ENCODE data around the gene SYCP3.

The SYCP3 gene

DNA sequence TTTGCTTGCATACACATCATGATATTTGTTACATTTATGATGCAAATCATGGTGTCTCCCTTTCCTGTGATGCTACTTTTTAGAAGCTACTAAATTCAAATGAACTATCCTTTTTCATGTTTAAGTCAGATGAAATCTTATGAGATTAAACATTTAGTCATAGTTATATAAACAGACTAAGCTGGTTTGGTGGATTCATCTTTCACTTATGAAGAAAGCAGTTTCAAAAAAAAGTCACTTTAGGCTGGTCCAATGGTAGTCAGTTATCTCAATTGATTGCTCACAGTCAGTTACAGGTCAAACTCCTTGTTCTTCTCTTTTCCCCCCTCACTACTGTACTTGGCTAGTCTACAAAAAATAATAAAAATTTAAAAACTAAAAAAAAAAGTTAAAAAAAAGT is 19.7 kb downstream of the SYCP3 start:
- no peak overlapping the region for H3K4me3 ChIP-seq (ENCODE audit: low read depth, low read length)
- TF ChIP-seq, protein P1, sequence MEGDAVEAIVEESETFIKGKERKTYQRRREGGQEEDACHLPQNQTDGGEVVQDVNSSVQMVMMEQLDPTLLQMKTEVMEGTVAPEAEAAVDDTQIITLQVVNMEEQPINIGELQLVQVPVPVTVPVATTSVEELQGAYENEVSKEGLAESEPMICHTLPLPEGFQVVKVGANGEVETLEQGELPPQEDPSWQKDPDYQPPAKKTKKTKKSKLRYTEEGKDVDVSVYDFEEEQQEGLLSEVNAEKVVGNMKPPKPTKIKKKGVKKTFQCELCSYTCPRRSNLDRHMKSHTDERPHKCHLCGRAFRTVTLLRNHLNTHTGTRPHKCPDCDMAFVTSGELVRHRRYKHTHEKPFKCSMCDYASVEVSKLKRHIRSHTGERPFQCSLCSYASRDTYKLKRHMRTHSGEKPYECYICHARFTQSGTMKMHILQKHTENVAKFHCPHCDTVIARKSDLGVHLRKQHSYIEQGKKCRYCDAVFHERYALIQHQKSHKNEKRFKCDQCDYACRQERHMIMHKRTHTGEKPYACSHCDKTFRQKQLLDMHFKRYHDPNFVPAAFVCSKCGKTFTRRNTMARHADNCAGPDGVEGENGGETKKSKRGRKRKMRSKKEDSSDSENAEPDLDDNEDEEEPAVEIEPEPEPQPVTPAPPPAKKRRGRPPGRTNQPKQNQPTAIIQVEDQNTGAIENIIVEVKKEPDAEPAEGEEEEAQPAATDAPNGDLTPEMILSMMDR (IDR thresholded peaks at IDR 0.05; ENCODE audit: low read depth, low read length, missing control alignments), result no peak
- DNase-seq (ENCODE audit: low read depth), result no peak

DNA sequence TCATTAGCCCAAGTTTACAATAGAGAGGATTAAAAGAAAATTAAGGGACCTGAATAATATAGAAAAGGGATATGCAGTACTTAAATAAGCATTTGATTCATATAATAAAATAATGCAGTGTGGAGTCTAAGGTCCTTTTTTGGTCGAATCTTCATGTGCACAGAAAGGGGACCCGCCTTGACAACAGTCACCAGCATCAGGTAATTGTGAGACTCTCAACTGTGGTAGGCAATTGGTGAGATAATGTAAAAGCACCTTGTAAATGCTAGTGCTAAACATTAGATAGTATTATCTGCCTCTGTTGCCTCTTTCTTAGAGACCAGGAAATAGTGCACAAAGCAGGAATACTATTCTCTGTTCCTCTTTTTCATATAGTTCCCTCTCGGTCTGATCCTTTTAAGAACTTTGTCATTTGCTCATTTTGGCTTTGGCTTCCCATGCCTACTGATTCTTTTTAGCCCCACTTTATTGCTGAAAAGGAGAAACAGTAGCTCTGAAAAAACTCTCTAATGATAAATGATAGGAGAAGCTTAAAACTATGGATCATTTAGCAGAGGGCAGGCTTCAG is 24.3 kb downstream of the SYCP3 start:
- TF ChIP-seq, protein P1 (IDR thresholded peaks at IDR 0.05; ENCODE audit: low read depth, low read length, missing control alignments), result no peak
- no peak for DNase-seq (ENCODE audit: low read depth)
- no peak overlapping the region for H3K4me3 ChIP-seq (ENCODE audit: low read depth, low read length)

DNA sequence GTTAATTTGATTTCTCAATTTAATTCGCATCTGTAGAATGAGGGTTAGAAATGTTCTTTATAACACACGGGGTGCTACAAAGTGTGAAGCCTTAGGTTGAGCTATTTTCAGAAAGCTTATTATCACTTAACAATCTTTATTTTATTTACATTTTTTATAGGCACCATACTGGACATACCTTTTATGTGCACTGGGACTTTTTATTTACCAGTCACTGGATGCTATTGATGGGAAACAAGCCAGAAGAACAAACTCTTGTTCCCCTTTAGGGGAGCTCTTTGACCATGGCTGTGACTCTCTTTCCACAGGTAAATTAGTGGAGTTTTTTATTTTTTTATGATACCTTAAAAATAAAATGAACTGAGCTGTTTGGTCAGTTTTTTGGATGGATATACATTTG is 25.3 kb downstream of the SYCP3 start:
- no peak for DNase-seq (ENCODE audit: low read depth)
- TF ChIP-seq, protein P1 (IDR thresholded peaks at IDR 0.05; ENCODE audit: low read depth, low read length, missing control alignments), result no peak
- no peak overlapping the region for H3K4me3 ChIP-seq (ENCODE audit: low read depth, low read length)

DNA sequence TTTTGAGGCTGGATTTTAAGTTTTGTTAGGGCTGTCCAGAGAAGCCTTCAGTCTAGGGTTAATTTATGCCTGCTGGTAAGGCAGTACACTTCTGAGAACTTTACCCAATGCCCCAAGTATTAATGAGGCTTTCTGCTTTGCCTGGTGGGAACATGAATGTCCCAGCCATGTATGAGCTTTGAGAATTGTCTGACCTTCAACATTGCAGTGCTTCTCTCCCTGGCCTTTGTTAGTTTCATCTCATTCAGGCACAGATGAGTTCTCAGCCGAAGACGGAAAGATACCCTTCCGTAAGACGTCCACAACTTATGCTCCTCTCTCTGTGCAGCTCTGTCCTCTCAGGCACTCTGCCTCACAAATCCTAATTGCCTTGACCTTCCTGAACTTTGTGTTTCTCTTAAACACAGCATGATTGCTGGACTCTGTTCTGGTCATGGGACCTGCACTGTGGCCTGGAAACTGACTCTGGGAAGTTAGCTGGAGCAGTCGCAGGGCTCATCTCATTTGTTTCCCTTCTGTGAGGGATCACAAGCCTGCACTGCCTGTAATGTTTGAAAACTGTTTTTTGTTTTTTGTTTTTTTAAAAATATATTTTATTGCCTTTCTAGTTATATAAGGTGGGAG is 26.1 kb downstream of the SYCP3 start:
- TF ChIP-seq, protein P1 (IDR thresholded peaks at IDR 0.05; ENCODE audit: low read depth, low read length, missing control alignments), result no peak
- no peak for DNase-seq (ENCODE audit: low read depth)
- H3K4me3 ChIP-seq (ENCODE audit: low read depth, low read length), result no peak overlapping the region

DNA sequence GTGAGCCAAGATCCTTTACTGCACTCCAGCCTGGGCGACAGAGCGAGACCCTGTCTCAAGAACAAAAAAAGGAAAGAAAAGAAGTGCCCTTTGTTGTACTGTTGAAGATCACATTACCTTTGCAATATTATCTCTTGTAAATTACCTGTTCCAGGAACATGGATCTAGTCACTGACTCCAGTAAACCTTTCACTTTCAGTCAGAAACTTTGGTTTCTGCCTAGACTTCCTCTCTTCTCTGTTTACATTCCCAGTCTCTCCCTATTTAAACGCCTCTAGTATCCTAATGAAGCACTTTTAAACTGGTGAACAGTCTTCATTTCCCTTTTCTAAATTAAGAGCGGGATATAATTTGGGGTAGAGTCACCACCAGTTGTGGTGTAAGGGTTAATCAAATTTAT is 29.0 kb downstream of the SYCP3 start:
- TF ChIP-seq, protein P1 (IDR thresholded peaks at IDR 0.05; ENCODE audit: low read depth, low read length, missing control alignments), result no peak
- DNase-seq (ENCODE audit: low read depth), result no peak
- no peak overlapping the region for H3K4me3 ChIP-seq (ENCODE audit: low read depth, low read length)

DNA sequence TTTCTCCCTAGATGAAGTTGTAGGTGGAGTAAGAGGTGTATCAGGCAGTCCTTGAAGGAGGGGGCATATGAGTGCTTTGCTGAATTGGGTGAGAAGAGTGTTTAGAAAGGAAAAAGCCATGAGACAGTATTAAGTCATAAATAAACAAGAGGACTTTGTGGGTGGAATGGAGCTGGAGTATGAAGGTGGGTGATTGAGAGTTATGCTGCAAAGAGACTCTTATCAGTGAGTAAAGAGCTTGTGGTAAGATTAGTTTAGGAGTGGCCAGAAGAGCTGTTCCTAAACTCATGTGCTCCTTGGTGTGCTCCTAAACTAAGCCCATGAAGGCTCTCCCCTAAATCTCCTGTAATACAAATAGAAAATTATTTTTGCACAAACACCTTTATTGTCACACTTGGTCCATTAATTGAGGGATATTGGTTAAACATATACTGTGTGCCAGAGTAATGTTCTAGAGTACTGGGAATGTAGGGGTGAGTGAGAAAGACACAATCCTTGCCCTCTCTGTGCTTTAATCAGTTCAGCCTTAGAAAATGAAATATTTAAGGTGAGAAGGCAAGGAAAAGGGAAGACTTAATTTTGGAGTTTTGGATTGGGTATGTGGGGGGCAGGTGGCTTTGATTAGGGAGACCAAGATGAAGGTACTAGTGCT is 32.0 kb downstream of the SYCP3 start:
- H3K4me3 ChIP-seq (ENCODE audit: low read depth, low read length), result no peak overlapping the region
- no peak for DNase-seq (ENCODE audit: low read depth)
- TF ChIP-seq, protein P1 (IDR thresholded peaks at IDR 0.05; ENCODE audit: low read depth, low read length, missing control alignments), result no peak

All from GM12864 (cell line).